Lower lobe of right lung (tissue), 2 donors: ENCODE measurements around the gene ELAVL1. TPM values are rescaled to one million over a fixed set of nuclear protein-coding genes. Genes with fewer than 3 reads are reported as not detected.
"Not testable (repeated sequence)": the region's sequence is repeated elsewhere in the genome, so short reads cannot be mapped to it uniquely, and the experiment has no call there.

Source experiments
- ATAC-seq, 2 donors: fragments of 200-7000 bp; cut with Tn5 transposase; one replicate each; pipeline ENCODE4 v1.9.1; 2020 to 2022; ENCODE audit warnings: mild to moderate bottlenecking in 2 of 2, moderate library complexity in 2 of 2
- DNase-seq: peaks from one replicate; pipeline ENCODE4 v3.0.0-alpha.2; 2020
- H3K27ac ChIP-seq: fragments of 200-600 bp; one replicate; pipeline ENCODE4 v1.8.0; 2022
- H3K27me3 ChIP-seq: fragments of 200-600 bp; one replicate; pipeline ENCODE4 v1.8.0; 2022; ENCODE audit warnings: low read depth
- H3K36me3 ChIP-seq: fragments of 200-600 bp; one replicate; pipeline ENCODE4 v1.8.0; 2022; ENCODE audit warnings: mild to moderate bottlenecking
- H3K4me1 ChIP-seq: fragments of 200-600 bp; one replicate; pipeline ENCODE4 v1.8.0; 2022
- H3K4me3 ChIP-seq: fragments of 200-600 bp; one replicate; pipeline ENCODE4 v1.8.0; 2022; ENCODE audit warnings: mild to moderate bottlenecking
- H3K9me3 ChIP-seq: fragments of 200-600 bp; one replicate; pipeline ENCODE4 v1.8.0; 2022
- intact Hi-C: fragments of 100-400 bp; cut with DNase I; formaldehyde crosslinking; loops from one replicate; pipeline ENCODE4 v1.11.0; 2022
- total RNA-seq: library from RNA; stranded (reverse); fragmentation: NEBNext Ultra II Directional; extraction: Animal tissue kit (Norgen Biotek cat#: 25700); gene quantifications from one replicate; pipeline ENCODE4 v1.2.1, GENCODE V29; 2021
- TF ChIP-seq, protein P1 (sequence below): fragments of 200-600 bp; IDR thresholded peaks from one replicate; pipeline ENCODE4 v1.8.0; 2022; ENCODE audit warnings: antibody characterized with exemption, mild to moderate bottlenecking
- donor health status: DM: no; HTN: yes; CAD: no; lungs with severe emphysema.

Gene ELAVL1
- total RNA-seq, 1 donor from 2014 or later, result 66.3 TPM

DNA sequence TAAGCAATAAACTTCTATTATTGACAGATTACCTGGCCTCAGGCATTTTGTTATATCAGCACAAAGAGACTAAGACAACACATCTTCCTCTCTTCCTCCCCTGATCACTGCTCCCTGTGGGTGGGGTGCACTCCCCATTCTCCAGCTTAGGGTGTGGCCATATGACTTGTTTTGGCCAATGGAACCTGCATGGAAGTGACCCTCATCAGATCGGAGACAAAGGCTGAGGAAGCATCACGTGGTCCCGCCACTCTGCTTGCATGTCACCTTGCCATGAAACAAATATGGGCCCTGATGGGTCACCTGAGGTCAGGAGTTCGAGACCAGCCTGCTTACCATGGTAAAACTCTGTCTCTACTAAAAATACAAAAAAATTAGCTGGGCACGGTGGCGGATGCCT is 33.4 kb upstream of the ELAVL1 start:
- Histone ChIP-seq H3K36me3 (no peaks in the 10 kb centered on the region), H3K9me3 (no peaks in the 10 kb centered on the region), H3K27ac (no peak overlapping the region), H3K4me3 (no peak overlapping the region), H3K4me1 (no peaks in the 10 kb centered on the region), H3K27me3 (no peaks in the 10 kb centered on the region)
- intact Hi-C loops, result no loop called here
- DNase-seq (no peak), ATAC-seq (no peak)
- TF ChIP-seq, protein P1, sequence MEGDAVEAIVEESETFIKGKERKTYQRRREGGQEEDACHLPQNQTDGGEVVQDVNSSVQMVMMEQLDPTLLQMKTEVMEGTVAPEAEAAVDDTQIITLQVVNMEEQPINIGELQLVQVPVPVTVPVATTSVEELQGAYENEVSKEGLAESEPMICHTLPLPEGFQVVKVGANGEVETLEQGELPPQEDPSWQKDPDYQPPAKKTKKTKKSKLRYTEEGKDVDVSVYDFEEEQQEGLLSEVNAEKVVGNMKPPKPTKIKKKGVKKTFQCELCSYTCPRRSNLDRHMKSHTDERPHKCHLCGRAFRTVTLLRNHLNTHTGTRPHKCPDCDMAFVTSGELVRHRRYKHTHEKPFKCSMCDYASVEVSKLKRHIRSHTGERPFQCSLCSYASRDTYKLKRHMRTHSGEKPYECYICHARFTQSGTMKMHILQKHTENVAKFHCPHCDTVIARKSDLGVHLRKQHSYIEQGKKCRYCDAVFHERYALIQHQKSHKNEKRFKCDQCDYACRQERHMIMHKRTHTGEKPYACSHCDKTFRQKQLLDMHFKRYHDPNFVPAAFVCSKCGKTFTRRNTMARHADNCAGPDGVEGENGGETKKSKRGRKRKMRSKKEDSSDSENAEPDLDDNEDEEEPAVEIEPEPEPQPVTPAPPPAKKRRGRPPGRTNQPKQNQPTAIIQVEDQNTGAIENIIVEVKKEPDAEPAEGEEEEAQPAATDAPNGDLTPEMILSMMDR, result no peak

DNA sequence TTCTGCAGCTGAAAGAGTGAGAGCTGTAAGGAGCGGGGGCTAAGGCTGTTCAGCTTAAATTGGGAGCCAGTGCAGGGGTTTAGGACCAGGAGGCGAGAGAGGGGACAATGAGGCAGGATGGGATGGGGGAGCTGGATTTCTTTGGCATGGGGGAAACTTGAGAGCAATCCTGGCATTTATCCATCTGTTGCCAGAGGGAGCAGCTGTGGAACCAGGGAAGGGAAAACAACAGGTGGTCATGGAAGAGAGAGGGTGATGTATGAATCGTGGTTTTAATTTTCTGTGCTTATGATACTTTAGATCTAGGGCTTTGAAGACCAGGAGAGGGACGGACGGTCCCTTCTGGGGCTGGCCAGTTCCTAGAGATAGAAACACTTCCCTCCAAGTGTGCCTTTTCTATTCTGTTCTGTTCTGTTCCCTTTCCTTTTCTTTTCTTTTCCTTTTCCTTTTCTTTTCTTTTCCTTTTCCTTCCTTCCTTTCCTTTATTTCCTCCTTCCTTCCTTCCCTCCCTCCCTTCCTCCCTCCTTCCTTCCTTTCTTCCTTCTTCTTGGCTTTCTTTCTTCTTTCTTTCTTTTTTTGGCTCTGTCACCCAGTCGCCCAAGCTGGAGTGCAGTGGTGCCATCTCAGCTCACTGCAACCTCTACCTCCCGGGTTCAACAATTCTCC is 31.1 kb upstream of the ELAVL1 start:
- H3K9me3 ChIP-seq, result no peaks in the 10 kb centered on the region
- H3K4me3 ChIP-seq, result no peak overlapping the region
- no peaks in the 10 kb centered on the region for H3K36me3 ChIP-seq
- intact Hi-C loops, result no loop called here
- H3K27ac ChIP-seq, result no peak overlapping the region
- no peak for DNase-seq
- ATAC-seq, result no peak
- no peaks in the 10 kb centered on the region for H3K4me1 ChIP-seq
- no peaks in the 10 kb centered on the region for H3K27me3 ChIP-seq
- TF ChIP-seq, protein P1, result no peak

- H3K9me3 ChIP-seq, result no peaks in the 10 kb centered on the region
- intact Hi-C loops, result no loop called here
- ATAC-seq (no peak), DNase-seq (no peak)
- H3K4me1 ChIP-seq, result no peaks in the 10 kb centered on the region
- no peak overlapping the region for H3K4me3 ChIP-seq
- H3K27me3 ChIP-seq, result no peaks in the 10 kb centered on the region
- H3K36me3 ChIP-seq, result no peaks in the 10 kb centered on the region
- H3K27ac ChIP-seq, result no peak overlapping the region
- TF ChIP-seq, protein P1, result no peak
Measured at GRCh38 chr19:8034178-8034525, 28.7 kb upstream of the ELAVL1 start.

DNA sequence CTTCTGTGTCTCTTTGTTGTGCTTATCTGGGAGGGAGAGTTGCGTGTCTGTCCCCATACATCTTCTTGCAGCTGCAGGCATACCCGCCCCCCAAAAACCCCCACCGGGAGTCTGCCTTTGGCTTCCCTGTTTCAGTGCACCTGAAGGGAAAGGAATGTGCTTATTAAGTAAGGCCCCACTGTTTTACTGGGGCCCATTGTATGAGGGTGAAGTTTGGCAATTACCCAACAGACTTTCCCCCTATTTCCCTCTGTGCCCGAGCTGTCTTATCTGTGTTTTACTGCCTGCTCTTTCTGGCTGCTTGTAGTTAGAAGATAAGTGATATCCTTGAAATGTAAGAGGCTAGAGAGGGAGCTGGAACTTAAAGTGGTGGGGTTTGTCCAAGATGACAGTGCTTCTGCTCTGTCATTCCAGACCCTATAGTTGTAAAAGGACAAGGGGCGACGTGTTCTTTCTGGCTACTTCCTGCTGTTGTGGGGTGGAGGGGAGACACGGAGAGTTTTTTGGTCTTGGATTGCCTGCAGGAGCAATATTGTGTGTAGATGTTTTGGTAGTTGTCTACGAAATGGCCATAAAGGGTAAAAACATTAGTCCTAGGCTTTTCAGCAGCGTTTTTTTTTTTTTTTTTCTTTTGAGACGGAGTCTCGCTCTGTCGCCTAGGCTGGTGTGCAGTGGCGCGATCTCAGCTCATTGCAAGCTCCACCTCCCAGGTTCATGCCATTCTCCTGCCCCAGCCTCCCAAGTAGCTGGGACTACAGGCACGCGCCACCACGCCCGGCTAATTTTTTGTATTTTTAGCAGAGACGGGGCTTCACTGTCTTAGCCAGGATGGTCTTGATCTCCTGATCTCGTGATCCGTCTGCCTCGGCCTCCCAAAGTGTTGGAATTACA is 28.1 kb upstream of the ELAVL1 start:
- intact Hi-C loops, DNase-seq, H3K4me1 ChIP-seq, H3K9me3 ChIP-seq, H3K4me3 ChIP-seq, ATAC-seq, H3K36me3 ChIP-seq, H3K27ac ChIP-seq, H3K27me3 ChIP-seq: not testable (repeated sequence)

DNA sequence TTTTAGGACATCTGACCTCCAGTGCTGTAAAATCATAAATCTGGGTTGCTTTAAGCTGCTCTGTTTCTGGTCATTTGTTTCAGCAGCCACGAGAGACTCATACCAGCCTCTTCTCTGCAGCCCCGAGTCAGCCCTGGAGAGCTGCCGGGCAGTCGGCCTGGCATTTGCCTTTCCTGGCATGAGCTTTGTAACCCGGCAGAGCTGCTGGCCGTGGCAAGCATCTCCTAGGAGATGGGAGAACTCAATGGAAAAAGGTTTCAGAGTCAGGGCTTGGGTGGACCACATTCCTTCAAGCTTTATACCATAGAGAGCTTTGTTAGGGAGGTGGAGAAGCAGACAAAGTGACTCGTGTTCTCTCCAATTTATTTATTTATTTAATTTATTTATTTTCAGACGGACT is 25.5 kb upstream of the ELAVL1 start:
- ATAC-seq, result no peak
- intact Hi-C loops, result no loop called here
- H3K4me3 ChIP-seq, result no peak overlapping the region
- no peaks in the 10 kb centered on the region for H3K27me3 ChIP-seq
- H3K36me3 ChIP-seq, result no peaks in the 10 kb centered on the region
- H3K27ac ChIP-seq, result no peak overlapping the region
- no peaks in the 10 kb centered on the region for H3K9me3 ChIP-seq
- H3K4me1 ChIP-seq, result no peaks in the 10 kb centered on the region
- TF ChIP-seq, protein P1, result no peak
- no peak for DNase-seq

GRCh38 chr19:8028951-8029491 is 23.6 kb upstream of the ELAVL1 start:
- intact Hi-C loops, result no loop called here
- DNase-seq, result no peak

More at GRCh38 chr19:8028951-8029491, 23.6 kb upstream of the ELAVL1 start:
- Histone ChIP-seq H3K27ac (no peak overlapping the region), H3K4me1 (no peaks in the 10 kb centered on the region), H3K36me3 (no peaks in the 10 kb centered on the region), H3K27me3 (no peaks in the 10 kb centered on the region), H3K9me3 (no peaks in the 10 kb centered on the region), H3K4me3 (no peak overlapping the region)
- no peak for ATAC-seq
- TF ChIP-seq, protein P1, result no peak
